ENCODE measurements around the gene TBL1X.

The TBL1X gene

DNA sequence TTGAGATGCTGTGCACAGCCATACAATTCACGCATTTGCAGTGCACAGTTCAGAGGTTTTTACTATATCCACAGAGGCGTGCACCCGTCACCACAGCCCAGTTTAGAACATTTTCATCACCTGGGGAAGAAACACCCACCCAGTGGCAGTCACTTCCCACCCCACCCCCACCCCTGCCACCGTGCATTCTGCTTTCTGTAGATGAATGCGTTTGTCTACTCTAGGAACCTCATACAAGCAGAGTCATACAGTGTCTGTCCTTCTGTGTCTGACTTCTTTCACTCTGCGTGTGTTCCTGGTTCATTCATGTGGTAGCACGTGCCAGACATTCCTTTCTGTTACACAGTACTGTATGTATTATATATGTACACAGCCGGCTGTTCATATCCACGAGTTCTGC, 122.8 kb downstream of the TBL1X start:
- no peak for DNase-seq (ENCODE audit: low spot score)

DNA sequence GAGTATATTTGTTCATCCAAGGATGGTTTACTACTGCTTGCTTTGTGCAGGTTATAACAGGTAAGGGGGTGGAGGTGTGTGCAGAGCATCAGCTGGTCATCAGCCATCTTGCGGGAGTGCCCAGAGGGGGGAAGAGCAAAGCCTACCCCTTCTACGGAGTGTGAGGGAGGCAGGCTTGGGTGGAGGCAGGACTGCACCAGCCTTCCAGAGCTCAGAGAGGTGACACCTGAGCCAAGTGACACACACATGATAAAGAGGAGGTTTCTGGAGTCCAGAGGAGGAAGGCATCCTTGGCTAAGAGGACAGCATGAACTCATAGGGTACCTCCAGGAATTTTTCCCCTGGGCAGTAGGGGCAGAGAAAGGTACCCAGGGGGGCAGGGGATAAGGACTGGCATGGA, 126.6 kb downstream of the TBL1X start:
- DNase-seq (ENCODE audit: low spot score) = no peak

DNA sequence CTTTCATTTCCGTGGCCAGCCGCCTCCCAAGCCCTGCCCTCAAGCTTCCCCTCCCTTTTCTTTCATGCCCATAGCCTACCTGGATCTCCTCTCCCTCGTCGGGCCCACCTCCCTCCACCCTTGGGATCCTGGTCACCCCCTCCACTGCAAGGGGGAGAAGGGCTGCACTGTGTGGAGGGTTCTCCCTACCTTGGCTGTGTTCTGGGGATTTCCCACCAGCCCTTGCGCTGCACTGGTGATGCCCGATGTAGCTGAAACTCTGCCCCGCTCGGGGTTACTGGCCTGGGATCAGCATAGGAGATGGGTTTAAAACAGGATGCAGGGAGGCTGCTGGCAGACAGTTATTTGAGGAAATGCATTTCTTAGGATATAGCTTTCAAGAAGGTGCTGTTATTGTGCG, 128.9 kb downstream of the TBL1X start:
- no peak for DNase-seq (ENCODE audit: low spot score)

DNA sequence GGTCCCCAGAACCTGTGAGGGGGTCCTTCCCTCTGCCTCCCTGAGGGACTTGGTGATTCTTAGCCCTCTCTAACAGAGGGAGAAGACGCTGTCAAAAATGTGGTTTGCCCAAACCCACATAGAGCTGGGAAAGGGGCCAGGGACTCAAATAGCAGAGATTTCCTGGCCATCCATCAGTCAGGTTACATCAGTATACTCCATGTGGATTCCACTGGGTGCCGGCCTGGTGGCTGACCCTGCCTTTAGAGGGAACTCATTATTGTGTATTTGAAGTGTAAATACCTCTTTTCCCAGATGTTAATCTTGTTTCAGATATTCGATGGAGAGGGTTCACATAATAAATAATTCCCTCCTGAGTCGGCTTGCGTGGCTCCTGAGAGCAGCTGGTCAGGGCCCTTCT, 130.3 kb downstream of the TBL1X start:
- no peak for DNase-seq (ENCODE audit: low spot score)

DNA sequence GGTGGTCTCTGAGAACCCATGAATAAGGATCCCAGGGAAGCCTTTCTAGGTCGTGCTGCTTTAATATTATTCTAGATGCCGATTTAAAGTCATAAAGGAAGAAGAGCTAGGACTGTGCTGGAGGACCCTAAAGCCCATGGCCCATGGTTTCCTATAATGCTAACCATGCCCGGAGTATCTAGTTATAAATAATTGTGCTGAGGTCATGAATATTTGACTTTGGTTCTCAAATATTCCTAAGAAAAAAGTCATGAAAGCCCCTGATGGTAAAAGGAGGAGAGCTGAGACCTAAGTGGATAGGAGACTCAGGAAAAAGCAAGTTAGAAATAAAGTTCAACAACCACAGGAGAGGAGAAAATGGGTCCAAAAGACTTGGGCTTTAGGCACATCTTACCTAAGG, 132.0 kb downstream of the TBL1X start:
- no peak for DNase-seq (ENCODE audit: low spot score)

DNA sequence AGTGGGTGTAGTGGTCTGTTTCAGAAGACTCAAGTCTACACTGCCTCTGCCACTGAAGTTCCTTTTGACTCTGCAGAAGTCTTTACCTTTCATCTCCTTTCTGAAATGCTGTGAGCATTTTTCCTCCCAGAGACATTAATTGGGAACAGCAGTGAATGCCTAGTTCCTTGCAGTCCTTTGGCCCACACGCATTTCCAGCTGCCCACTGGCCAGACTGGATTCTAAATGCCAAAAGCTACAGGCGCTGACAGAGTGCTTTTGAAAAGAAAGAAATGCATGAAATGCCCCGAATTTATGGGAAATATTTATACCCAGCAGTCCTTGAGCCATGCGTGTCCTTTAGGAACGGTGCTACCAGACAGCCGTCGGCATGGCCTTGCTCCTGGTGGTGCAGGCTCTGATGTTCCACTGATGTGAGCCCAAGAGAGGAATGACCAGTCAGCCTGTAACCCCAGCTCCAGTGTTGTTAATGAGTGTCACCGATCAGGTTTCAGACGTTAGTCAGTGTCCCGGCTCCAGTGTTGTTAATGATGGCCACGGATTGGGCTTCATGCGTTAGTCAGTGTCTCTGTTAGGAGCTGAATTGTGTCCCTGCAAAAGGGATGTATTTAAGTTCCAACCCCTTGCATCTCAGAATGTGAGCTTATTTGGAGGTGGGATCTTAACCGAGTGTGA, 132.6 kb downstream of the TBL1X start:
- DNase-seq (ENCODE audit: low spot score) = no peak

DNA sequence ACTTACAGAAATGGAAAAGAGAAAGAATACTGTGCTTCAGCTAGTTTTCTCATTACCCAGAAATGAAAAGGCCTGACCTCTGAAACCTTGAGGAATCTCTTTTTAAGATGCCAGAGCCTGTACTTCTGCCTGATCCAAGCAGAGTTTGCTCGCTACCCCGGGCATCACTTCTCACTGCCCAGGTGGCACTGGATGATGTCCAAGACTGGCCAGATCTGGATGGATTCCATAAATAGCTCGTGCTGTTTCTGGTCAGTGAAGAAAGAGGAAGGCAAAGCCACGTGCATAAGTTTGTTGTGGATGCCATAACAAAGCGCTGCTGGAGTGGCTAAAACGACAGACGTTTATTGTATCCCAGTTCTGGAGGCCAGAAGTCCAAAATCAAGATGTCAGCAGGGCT, 133.5 kb downstream of the TBL1X start:
- no peak for DNase-seq (ENCODE audit: low spot score)

DNA sequence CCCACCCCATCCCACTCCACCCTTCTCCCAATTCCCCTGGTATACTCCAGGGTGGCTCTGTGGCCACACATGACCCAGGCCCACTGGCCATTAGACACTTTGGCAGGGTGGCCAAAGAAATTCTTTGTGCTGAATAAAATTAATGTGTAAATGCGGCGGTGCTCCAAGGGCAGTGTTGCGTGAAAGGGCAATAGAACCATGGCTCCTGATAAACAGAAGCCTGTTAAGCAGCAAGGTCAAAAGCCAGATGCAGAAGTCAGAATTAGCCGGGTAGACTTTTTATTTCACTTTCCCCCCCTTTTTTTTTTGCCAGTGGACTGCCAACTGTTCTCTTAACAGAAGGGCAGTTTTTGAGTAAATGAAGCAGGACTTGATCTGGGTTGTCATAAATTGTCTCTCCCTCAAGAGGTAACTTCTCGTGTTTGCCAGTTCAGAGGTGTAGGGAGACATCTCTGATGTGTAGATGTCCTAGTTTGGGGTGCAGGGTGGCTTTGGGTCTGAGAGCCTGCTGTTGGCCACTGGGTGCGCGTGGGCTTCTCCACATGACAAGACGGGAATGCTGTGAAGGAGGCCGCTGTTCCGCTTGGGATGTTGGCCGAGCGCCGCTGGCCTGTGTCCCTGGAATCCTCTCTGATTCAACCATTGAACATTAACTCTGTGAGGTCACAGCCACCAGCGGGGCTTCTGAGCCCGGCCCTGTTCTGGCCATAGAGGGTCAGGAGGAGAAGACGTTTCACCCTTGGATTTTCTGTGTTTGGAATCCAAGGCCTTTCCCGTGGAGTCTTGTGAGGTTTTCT, 139.5 kb downstream of the TBL1X start:
- no peak for DNase-seq (ENCODE audit: low spot score)

DNA sequence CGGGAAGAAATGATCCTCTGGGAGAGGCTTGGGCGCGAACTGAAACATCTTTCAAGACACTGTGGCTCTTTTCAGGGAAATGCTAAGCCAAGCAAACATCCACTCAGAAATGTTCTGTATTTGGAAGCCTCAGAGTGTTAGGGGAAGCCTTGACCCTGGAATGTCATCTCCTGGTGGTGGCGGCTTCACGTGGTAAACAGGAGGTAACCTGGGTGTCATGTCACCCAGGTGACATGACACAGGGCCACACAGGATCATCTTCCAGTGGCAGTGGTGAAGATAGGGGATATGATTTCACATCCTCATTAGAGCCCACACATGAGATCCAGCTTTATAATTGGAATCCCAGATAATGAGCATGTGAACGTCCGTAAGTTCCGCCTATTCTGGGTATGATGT, 140.0 kb downstream of the TBL1X start:
- DNase-seq (ENCODE audit: low spot score) = no peak

DNA sequence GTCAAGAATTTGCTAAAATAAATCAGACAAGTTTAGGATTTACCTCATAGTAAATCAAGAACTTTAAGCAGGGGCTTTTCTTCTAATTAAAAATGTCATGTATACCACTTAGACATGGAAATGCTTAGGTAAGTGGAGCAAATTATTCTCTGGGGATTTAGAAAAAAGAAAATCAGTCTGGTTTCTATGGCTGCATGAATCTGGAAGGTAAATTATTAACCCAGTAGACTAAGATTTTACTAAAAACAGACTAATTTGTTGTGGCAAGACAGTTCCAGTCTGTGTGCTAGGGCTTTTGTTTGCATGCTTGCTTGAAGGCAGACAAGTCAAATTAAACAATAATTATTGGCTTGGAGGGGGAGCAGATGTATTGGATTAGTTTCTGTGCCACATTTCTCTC, 140.6 kb downstream of the TBL1X start:
- no peak for DNase-seq (ENCODE audit: low spot score)

DNA sequence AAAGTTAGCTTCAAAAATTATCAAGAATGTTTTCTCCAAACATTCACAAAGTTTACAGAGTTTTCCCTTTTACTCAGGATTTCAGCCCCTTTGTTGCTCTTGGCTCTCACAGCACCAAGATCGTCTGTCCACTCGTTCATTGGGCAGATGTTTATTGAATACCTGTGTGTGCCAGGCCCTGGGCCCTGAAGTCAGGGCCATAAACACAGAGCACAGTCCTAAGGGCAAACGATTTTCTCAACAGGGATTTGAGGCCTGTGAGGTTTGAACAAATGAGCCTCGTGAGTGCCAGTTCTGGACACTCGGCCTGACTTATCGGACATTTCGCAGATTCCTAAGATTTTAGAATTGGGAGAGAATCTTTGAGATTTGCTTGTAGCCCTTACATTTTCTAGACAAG, 142.1 kb downstream of the TBL1X start:
- DNase-seq (ENCODE audit: low spot score) = no peak

DNA sequence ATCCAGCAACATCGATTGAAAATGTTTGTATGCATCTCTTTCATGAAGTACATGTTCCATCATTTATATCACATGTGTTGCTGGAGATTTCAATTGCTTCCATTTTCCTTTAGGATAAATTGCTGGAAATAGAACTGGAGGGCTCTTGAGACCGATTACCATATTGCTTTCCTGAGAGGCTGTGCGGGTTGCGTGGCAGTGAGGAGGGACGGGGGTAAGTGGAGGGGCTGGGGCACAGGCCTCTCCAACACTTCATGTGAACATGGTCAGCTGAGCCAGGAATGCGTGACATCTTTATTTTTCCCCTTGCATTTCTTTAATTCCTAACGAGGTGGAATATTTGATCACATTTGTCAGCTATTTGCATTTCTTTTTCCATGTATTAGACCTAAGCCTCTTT, 144.6 kb downstream of the TBL1X start:
- no peak for DNase-seq (ENCODE audit: low spot score)

DNA sequence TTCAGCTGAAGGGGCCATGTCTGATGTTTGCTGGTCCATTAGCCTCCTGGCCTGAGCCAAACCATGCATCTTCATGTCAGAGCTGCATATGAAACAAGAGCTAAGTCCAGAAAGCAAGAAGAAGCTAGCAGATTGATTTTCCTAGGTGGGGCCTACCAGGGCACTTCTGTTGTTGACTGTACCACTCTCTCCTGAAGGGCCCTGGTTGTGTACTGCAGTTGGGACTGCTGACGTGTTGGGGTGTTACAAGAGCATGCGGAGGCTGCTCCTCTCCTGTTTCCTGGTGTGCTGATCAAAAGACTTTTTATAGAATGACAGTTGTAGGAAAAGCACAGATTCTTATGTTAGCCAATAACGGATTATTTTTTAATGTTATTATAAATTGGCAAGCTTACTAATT, 145.1 kb downstream of the TBL1X start:
- no peak for DNase-seq (ENCODE audit: low spot score)

DNA sequence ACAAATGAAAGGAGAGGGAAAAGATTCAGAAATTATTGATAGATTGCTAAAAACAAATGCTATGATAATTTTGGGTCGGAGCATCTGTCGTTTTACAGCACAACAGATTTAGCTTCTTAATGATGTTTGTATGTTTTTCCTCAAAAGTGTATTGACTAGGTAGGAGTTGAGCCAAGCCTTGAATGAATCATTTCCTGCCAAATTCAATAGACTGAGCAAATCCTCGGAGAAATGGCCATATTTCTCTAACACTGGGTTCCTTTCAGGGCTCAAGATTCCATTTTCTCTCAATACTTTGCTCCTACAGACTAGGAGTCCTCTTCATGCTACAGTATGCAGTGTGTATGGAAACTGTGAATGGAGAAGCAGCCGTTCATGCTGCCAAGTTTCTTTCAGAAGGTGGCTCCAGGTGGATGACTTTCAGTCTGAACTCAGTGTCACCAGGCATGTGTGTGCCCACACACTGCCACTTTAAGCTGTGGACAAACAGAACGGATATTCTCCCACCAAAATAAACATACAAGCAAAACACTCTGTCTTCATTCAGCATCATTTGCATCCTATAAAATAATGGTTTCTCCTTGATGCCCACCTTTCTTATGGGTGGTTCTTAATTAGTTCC, 146.0 kb downstream of the TBL1X start:
- DNase-seq (ENCODE audit: low spot score) = no peak

DNA sequence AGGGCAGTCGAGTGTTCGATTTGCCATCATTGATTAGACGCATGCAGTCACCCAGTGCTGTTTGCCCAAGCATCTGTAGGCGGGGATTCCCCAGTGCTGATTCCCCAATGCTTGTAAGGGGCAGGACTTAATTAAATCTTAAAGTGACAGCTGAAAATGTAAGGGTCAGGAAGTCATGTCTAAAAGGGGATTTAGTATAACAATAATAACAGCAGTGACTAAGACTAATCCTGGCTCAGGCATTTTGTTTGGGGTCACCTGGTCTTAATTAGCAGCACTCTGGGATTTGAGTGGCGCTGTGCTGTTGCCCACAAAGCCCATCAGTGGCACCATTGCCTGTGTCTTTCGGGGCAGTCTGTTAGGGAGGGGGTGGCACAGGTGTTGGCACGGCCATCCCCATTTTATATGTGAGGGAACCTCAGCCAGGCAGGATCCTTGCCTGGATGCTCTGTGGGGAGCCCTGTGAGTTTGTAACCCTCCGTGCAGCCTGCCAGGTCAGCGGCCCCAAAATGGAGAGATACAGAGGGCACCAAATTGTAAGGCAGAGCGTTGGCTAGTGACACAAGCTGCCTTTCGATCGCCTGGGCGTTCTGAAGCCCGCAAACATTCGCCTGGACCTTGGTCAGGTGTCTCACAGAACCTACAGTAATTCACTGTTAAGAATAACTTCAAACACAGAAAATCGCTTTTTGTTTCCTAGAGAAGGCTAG, 146.7 kb downstream of the TBL1X start:
- no peak for DNase-seq (ENCODE audit: low spot score)

DNA sequence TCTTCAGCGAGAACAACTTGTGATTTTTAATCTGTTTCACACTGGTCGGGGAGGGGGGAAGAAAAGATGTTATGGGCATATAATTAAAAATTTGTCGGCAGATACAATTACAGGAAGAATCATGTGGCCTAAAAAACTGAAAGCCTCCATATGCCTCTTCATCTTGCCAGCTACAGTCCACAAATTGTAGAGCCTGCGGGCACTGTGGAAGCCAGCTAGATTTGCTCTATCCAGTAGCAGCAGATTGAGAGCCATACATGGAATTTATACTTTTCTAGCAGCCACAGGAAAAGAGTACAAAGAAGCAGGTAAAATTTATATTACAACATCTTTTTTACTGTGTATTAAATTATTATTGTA, 147.3 kb downstream of the TBL1X start:
- no peak for DNase-seq (ENCODE audit: low spot score)

DNA sequence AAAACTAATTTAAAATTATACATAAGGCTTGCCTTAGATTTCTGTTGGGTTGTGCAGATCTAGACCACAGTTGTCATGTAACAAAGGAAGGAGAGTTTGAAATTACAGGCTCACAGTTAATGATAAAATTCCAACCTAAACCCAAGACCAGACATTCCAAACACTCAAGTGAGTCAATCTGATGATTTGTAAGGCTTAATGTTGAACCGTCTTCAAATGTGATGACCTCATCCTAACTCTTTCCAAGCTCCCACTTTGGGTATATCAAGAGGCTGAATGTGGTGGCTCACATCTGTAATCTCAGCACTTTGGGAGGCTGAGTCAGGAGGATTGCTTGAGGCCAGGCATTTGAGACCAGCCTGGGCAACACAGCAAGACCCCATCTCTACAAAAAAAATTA, 149.2 kb downstream of the TBL1X start:
- DNase-seq (ENCODE audit: low spot score) = no peak

DNA sequence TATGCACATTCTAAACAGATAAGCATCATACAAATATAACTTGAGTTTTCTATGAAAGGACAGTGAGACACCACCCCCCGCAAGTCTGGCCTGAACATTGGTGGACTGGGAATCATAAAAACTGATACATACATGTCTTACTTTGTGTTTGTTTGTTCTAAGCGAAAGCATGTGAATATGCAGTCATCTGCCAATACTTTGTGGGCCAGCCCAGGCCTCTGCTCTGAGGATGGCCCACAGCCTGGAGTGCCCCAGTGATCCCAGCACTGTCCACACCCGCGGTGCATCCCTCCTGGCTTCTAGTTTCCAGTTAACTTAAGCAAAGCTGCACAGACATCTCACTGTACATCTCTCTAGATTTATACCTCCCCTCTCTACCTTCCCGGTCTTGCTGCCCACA, 154.3 kb downstream of the TBL1X start:
- DNase-seq (ENCODE audit: low spot score) = no peak

DNA sequence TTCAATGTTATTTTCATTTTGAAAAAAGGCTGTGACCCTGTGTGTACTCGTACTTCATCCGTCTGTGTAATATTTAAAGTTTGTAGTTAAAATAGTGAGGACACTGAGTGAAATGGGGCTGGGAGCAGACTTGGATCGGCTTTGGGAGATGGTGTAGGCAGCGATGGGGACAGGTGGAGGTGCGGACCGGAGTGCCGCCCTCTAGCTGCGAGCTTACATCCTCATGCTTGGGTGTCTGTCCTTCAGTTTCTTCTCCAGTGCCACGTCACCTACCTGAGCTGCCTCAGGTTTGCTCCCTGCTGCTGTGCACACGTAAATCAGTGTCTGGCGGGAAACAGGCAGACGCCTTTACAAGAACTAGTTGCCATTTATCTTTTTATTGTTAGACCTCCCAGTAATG, 154.7 kb downstream of the TBL1X start:
- DNase-seq (ENCODE audit: low spot score) = no peak

DNA sequence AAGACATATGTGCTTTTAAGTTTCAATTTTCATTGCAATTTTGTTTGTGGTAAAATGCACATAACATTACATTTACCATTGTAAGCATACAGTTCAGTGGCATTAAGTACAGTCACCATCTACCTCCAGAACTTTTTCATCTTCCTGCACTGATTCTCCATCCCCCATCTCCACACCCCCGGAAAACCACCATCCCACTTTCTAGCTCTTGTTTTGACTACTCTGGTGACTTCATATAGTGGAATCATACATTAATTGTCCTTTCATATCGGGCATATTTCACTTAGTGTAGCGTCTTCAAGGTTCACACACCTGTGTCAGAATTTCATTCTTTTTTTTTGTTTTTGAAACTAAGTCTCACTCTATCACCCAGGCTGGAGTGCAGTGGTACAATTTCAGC, 157.3 kb downstream of the TBL1X start:
- no peak for DNase-seq (ENCODE audit: low spot score)

DNA sequence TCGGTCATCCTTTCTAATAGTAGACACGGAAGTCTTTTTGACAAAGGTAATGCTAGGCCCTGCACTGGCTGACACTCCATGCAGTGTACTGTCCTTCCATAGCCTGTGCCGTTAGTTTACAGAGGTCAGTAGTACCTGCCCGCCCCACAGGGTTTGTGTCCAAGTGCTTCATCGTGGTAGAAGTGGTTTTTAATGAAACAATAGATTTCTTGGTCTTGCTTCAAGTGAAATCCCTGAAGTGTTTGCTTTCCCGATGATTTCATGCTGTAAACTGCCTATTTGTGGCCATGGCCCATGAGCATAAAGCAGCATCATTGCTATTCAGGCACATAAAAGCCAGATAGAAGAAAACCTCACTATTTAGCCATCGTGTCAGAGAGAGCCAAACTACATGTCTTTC, 161.5 kb downstream of the TBL1X start:
- DNase-seq (ENCODE audit: low spot score) = no peak

DNA sequence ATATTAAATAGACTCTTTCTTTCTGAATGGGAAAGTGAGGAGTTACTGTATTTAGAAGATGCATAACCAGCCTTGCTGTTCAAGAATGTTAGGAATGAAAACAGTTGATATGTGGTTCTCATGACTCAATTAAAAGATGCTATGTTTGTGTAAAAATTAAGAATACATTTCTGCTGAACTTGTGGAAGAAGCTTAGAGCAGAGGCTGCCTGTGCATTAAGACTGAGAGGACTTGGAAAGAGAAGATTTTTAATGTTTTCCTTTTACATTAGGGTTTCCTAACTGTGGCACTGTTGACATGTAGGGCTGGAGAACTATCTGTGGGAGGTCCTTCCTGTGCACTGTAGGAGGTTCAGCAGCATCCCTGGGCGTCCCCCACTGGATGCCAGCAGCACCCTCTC, 163.1 kb downstream of the TBL1X start:
- no peak for DNase-seq (ENCODE audit: low spot score)
